K562 (cell line): ENCODE measurements around the gene PLEKHN1. TPM values are rescaled to one million over a fixed set of nuclear protein-coding genes. Genes with fewer than 3 reads are reported as not detected.

ENCODE experiments used
- CBX8 ChIP-seq: fragments of 200-600 bp; sonication (generic); IDR thresholded peaks from 2 replicates; pipeline ENCODE4 v1.6.1; 2012; ENCODE audit warnings: borderline replicate concordance, mixed run types, low read depth, mild to moderate bottlenecking, moderate library complexity, mixed read lengths, low read length, control low read depth, inconsistent platforms; ENCODE audit not compliant: poor library complexity, severe bottlenecking; ENCODE audit errors: extremely low read depth
- CREB5 ChIP-seq: fragments of 250-450 bp; sonication (Bioruptor Pico); IDR thresholded peaks from 2 replicates; pipeline ENCODE4 v1.5.0; 2020; ENCODE audit warnings: mild to moderate bottlenecking
- CTCFL ChIP-seq: IDR thresholded peaks from 2 replicates; pipeline ENCODE4 v1.6.1; 2011; ENCODE audit warnings: borderline replicate concordance, low read depth, mild to moderate bottlenecking, moderate library complexity, low read length; ENCODE audit not compliant: insufficient read depth, poor library complexity, severe bottlenecking
- E2F1 ChIP-seq: sonication (generic); formaldehyde crosslinking; IDR thresholded peaks from 2 replicates; pipeline ENCODE4 v1.8.1; 2023; ENCODE audit warnings: mild to moderate bottlenecking, missing genetic modification reagents, moderate library complexity
- ETV1 ChIP-seq: fragments of 450-650 bp; conservative IDR thresholded peaks from 2 replicates; pipeline ENCODE4 v1.6.1; 2016; ENCODE audit warnings: missing genetic modification characterization, control low read depth, low read depth, missing compliant biosample characterization
- GABPA ChIP-seq: fragments of 200-800 bp; sonication (Bioruptor generic); conservative IDR thresholded peaks from 2 replicates; pipeline ENCODE4 v1.6.1; 2016; ENCODE audit warnings: low read depth, missing genetic modification characterization, missing compliant biosample characterization
- HCFC1 ChIP-seq: IDR thresholded peaks from 2 replicates; pipeline ENCODE4 v1.6.1; 2012; ENCODE audit warnings: low read depth, low read length, improper control_type of control experiment
- NR2C2 ChIP-seq, 2 experiments: fragments of 200-800 bp in 1 of 2; sonication (Bioruptor generic) in 1 of 2; sonication (generic) in 1 of 2; formaldehyde crosslinking in 1 of 2; IDR thresholded peaks; 2 replicates each; pipeline versions ENCODE4 v1.6.1 to v1.8.0; 2016 to 2022; ENCODE audit warnings: mild to moderate bottlenecking in 1 of 2, missing compliant biosample characterization in 1 of 2, missing genetic modification characterization in 1 of 2, missing genetic modification reagents in 1 of 2
- NR4A1 ChIP-seq, 2 experiments: fragments of 250-450 bp in 1 of 2; fragments of 450-650 bp in 1 of 2; sonication (Bioruptor Pico) in 1 of 2; IDR thresholded peaks; 2 replicates each; pipeline versions ENCODE4 v1.4.0 to v1.6.1; 2016 to 2020; ENCODE audit warnings: mild to moderate bottlenecking in 2 of 2, missing compliant biosample characterization in 1 of 2, missing genetic modification characterization in 1 of 2, moderate library complexity in 1 of 2
- PCBP2 ChIP-seq: fragments of 200-400 bp; formaldehyde crosslinking; IDR thresholded peaks from 2 replicates; pipeline ENCODE4 v1.6.1; 2018; ENCODE audit warnings: low read length, low read depth, mild to moderate bottlenecking, moderate library complexity; ENCODE audit not compliant: poor library complexity, severe bottlenecking
- PHTF2 ChIP-seq: fragments of 250-450 bp; sonication (Bioruptor Pico); IDR thresholded peaks from 2 replicates; pipeline ENCODE4 v1.5.0; 2021; ENCODE audit warnings: mild to moderate bottlenecking
- TAF1 ChIP-seq: IDR thresholded peaks from 2 replicates; pipeline ENCODE4 v1.6.1; 2011; ENCODE audit warnings: mild to moderate bottlenecking, low read length, moderate library complexity; ENCODE audit not compliant: insufficient read depth, control insufficient read depth, severe bottlenecking; ENCODE audit errors: extremely low read depth
- XRCC5 ChIP-seq: fragments of 200-400 bp; formaldehyde crosslinking; IDR thresholded peaks from 2 replicates; pipeline ENCODE4 v1.6.1; 2017; ENCODE audit warnings: low read depth, mild to moderate bottlenecking, low read length
- ZNF75A ChIP-seq: fragments of 450-650 bp; formaldehyde crosslinking; IDR thresholded peaks from 2 replicates; pipeline ENCODE4 v1.4.0; 2020; ENCODE audit warnings: mild to moderate bottlenecking
- polyA plus RNA-seq, 8 experiments: library from polyadenylated mRNA; depleted of rRNA in 4 of 8; stranded (reverse) in 5 of 8; unstranded in 3 of 8; fragments of >200 nt; fragmentation: Nextera tagmentation in 2 of 8; fragmentation: Illumina TruSeq in 1 of 8; extraction: Ambion mirVana in 2 of 8; extraction: Trizol in 1 of 8; gene quantifications; 2 replicates each; pipeline versions ENCODE4 v1.2.1 to v1.2.3, GENCODE V29; 2011 to 2014; ENCODE audit warnings: inconsistent platforms in 1 of 8, missing spikeins in 1 of 8
- total RNA-seq, 7 experiments: library from RNA; depleted of rRNA in 6 of 7; stranded (reverse); fragments of >200 nt in 6 of 7; fragmentation: Illumina TruSeq in 2 of 7; extraction: Trizol in 2 of 7; gene quantifications; 2 replicates each; pipeline versions ENCODE4 v1.2.1 to v1.2.3, GENCODE V29; 2011 to 2021; ENCODE audit warnings: low replicate concordance in 1 of 7

PLEKHN1 gene
- total and polyA plus RNA-seq, 9 of the 15 experiments (the other 6 are each of a cell fraction or from before 2014, with no cell fraction given): 0.07 to 1.5 (median 0.13) TPM; not detected in 2

GRCh38 chr1:958823-959730 lies 7.2 kb upstream of the PLEKHN1 start, which contains the start of gene NOC2L (continued):
- TF ChIP-seq E2F1 (CRISPR knock-in tag) (peak; percentile 76; the same call in 1 of the 2 replicates), ZNF75A (CRISPR knock-in tag) (no peak), PHTF2 (CRISPR knock-in tag) (no peak), GABPA (tag) (peak; percentile 96), HCFC1 (peak; percentile 75), CTCFL (no peak), NR4A1 (CRISPR knock-in tag; IDR thresholded peaks at IDR 0.05) (no peak), NR4A1 (tag; IDR thresholded peaks at IDR 0.05) (no peak), XRCC5 (0 out of 2 replicates have a peak, but pooled peaks have one; percentile 32), NR2C2 (CRISPR knock-in tag; IDR thresholded peaks at IDR 0.05) (0 out of 2 replicates have a peak, but pooled peaks have one; percentile 37), NR2C2 (tag; IDR thresholded peaks at IDR 0.05) (peak; percentile 35), PCBP2 (no peak), CREB5 (no peak), ETV1 (tag) (peak; percentile 71), TAF1 (peak; percentile 80), CBX8 (no peak)
